Activated CD4-positive, alpha-beta T cell treated with anti-CD3 and anti-CD28 coated beads, Interleukin-2, amount 50 U/mL, for 16 hours (primary cell): ENCODE results near the gene GPX6.
A peak's percentile ranks its signal among the peaks of the same experiment; 100 is the strongest.
"Not testable (repeated sequence)": the region's sequence is repeated elsewhere in the genome, so short reads cannot be mapped to it uniquely, and the experiment has no call there.

Experiments
- DNase-seq: peaks from one replicate; pipeline ENCODE4 v3.0.0-alpha.2; 2020

Gene GPX6

DNA sequence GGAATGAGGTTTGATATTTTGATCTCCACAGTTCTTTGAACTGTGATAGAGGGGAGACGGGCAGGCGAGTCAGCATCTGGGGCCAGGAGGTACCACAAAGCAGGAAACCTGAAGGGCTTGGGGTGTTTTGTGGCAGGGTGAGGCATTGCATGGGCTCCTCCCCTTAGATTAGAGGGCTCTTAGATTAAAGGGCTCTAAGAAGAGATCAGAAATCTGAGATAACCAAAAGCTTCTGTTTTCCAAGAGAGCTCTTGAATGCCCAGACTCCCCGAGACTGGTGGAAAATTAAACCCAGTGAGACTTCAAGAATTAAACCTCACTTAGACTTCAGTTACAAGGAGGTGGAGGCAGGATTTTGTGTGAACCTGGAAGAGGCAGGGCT, 7.6 kb upstream of the GPX6 start:
- peak; percentile 8 for DNase-seq

DNA sequence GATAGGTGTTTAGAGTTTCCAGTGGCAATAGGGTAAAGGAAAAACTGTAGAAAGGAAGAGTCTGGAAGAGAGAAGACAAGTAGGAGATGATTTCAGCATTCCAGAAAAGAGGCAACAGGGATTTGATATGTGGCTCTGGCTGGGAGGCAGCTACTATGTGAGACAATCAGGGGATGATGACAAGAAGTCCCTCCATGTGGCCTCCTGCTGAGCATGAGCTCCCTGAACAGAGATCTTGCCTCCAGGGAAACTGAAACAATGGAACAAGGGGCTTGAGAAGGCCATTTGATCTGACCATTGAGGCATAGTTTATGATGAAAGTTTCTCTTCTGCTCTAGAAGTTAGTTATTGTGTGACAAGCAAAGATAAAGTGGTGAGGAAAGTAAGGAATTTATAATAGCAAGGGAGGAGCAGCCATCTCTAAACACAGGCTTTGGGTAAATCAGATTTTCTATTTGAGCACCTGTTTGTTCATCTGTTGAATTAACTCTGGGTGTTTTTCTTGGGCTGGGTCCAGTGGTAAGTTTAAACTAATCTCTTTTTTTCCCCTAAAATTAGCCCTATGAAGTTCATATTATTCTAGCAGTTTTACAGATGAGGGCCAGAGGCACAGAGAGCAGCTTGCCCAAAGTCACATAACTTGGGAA, 7.1 kb upstream of the GPX6 start:
- no peak for DNase-seq

DNA sequence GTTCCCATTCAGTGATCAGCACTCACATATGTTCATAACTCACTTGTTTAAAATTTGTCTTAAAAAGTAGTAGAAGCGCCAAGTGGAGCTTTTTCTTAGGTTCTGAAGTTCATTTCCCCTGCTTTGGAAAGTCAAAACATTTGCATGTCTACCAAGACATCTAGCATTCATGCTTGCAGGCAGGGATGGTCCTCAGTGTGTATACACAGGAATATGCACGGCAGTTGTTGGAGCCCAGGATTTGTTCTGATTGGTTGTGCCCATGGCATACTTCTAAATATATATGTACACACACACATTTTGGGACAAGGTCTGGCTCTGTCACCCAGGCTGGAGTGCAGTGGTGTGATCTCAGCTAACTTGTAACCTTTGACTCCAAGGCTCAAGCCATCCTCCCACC, 2.4 kb upstream of the GPX6 start:
- no peak for DNase-seq

DNA sequence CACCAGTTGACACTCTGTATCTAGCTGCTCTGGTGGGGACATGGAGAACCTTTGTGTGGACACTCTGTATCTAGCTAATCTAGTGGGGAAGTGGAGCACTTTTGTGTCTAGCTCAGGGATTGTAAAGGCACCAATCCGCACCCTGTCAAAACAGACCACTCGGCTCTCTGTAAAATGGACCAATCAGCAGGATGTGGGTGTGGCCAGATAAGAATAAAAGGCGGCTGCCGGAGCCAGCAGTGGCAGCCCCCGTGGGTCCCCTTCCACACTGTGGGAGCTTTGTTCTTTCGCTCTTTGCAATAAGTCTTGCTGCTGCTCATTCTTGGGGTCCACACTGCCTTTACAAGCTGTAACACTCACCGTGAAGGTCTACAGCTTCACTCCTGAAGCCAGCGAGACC, 3.2 kb downstream of the GPX6 start:
- not testable (repeated sequence) for DNase-seq

DNA sequence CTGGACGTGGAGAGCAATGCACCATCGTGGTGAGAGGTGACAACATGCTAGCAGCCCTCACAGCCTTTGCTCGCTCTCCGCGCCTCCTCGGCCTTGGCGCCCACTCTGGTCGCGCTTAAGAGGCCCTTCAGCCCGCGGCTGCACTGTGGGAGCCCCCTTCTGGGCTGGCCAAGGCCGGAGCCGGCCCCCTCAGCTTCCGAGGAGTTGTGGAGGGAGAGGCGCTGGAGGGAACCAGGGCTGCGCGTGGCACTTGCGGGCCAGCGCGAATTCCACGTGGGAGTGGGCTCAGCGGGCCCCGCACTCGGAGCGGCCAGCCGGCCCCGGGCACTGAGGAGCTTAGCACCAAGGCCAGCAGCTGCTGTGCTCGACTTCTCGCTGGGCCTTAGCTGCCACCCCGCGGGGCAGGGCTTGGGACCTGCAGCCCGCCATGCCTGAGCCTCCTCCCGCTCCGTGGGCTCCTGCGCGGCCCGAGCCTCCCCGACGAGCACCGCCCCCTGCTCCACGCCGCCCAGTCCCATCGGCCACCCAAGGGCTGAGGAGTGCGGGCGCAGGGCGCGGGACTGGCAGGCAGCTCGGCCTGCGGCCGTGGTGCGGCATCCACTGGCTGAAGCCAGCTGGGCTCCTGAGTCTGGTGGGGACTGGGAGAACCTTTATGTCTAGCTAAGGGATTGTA, 3.8 kb downstream of the GPX6 start:
- DNase-seq, result no peak

DNA sequence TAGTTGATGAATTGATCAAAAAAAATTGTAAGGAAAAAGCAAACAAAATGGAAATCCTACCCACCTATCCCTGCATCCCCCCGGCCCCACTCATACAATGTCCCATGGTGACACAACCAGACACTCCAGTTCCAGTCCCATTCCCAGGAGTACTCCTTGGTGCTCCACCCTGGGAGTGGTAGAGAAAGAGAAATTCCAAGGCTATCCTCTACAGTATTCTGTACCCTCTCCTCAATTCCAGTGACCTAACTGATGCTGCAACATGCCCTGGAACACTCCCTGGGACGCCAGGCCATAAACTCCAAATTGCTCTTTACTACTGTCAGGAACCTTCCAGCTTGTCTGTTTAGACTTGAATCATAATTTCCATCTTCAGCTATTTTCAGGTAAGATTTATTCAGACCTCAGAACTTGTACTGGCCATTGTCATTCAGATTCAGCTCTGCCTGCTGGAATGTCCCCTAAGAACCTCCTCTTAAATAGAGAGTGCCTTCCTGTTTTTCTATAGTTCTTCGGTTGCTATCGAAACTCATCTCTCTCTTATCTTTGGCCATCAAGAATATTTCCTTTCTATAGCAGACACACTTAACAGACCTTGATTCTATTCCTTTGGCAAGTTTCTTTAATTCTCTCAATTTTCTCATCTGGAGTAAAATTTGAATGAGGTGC, 8.7 kb downstream of the GPX6 start:
- no peak for DNase-seq

DNA sequence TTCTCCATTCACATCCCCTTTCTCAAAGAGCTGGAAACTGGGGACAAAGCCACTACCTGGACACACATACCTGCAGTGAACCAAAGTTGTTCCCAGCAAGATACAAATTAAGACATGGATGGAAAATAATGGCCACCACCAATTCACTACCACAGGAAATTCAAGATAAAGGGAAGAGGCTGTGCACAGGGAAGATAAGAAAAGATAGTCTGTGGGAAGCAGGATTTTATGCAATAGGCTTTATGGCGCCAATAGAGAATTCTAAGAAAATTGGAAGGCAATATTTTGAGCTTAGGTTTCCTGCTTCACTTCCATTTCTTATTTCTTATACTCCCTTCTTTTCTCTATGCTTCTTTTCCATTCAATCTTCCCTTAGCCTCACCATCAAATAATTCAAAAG, 9.9 kb downstream of the GPX6 start:
- no peak for DNase-seq

DNA sequence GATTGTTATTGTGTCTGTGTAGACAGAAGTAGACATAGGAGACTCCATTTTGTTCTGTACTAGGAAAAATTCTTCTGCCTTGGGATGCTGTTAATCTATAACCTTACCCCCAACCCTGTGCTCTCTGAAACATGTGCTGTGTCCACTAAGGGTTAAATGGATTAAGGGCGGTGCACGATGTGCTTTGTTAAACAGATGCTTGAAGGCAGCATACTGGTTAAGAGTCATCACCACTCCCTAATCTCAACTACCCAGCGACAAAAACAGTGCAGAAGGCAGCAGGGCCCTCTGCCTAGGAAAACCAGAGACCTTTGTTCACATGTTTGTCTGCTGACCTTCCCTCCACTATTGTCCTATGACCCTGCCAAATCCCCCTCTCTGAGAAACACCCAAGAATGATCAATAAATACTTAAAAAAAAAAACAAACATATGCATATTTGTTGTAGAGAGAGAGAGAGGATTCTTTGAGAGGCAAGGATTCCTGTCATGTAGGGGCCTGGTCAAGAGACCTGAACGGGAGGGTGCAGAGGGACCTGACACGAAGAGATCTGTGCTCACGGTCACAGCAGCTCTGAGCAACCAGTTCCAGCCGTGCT, 12.8 kb downstream of the GPX6 start:
- not testable (repeated sequence) for DNase-seq

DNA sequence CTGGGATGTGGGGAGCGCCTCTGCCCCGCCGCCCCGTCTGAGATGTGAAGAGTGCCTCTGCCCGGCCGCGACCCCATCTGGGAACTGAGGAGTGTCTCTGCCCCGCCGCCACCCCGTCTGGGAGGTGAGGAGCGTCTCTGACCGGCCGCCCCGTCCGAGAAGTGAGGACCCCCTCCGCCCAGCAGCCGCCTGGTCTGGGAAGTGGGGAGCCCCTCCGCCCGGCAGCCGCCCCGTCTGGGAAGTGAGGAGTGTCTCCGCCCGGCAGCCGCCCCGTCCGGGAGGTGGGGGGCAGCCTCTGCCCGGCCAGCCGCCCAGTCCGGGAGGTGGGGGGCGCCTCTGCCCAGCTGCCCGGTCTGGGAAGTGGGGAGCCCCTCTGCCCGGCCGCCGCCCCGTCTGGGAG, 13.5 kb downstream of the GPX6 start:
- not testable (repeated sequence) for DNase-seq

DNA sequence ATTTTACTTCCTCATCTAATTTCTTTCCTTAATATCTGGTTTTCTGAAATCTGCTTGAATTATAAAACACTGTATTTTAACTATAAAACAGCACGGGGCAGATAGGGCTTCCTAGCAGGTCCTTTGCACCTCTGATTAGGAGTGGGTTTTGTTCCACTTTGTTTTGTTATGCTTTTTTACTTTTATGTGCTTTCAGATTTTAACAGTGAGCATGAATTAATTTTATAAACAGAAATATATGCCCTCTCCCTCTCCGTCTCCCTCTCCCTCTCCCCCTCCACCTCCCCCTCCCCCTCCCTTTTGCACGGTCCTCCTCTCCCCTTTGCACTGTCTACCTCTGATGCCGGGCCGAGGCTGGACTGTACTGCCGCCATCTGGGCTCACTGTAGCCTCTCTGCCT, 14.3 kb downstream of the GPX6 start:
- DNase-seq, result no peak

DNA sequence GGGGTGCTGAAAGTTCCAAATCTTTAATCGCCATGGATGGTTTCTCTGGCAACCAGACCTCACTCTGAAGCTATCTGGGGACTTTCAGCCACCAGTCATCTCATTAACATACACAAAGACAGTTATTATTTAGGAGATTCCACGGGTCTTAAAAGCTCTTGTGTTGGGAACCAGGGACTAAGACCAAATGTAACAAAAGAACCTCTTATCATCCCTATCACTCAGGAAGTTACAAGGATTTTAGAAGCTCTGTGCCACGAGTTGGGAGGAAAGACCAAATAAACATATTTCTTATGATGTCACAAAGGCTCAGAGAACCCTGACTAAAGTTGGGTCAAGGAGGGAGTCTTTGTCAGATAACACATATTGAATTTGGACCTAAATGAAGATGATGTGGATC, 17.7 kb downstream of the GPX6 start:
- DNase-seq, result no peak

DNA sequence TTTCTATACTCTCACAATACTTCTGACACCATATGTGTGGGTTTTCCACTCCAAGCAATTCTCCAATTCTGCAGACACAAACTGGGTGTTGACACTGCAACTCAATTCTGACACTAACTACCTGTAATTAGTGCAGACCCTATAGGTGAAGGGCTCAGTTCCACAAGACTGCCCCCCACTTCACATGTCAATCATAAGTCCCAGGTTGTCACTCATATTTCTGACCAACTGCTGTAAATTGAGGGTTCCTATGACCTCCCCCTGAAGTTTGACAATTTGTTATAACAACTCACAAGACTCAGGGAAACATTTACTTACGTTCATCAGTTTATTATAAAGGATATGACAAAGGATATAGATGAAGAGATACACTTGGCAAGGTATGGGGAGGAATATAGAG, 18.3 kb downstream of the GPX6 start:
- no peak for DNase-seq

DNA sequence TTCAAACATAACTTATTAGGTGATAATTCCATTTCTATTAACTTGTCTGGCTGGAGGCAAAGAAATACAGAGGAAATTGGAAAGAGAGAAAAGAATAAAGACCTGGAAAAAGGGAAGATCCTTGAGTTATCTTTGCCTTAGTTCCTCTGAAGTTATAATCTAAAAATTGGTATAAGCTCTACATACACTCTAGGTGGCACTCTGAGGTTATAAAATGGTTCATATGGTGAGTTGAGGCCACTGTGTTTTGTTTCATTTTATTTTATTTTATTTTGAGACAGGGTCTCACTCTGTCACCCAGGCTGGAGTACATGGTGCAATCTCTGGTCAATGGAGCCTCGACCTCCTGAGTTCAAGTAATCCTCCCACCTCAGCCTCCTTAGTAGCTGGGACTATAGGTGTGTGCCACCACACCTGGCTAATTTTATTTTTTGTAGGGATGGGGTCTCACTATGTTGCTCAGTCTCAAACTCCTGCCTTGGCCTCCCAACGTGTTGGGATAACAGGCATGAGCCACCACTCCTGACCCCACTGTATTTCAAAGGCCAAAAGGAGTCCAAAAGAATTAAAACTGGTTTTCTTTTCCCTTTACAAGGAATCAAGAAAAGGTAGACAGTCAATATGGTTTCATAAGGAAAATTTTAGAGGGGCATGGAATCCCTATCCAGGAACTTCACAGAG, 19.4 kb downstream of the GPX6 start:
- DNase-seq, result no peak

DNA sequence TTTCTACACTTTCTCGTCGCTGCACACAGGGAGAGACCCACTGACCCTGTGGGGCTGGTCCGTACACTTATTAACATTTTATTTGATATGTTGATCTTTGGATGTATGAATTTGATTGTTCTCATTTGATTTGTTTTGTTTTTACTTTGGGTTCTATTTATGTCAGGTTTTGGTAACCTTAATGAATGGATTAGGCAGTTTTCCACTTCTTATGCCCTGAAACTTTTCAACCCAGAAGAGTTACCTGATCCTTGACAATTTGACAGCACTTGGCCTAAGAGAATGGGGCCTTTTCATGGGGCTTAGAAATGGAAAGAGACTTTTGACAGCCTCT, 23.6 kb downstream of the GPX6 start:
- DNase-seq, result no peak

DNA sequence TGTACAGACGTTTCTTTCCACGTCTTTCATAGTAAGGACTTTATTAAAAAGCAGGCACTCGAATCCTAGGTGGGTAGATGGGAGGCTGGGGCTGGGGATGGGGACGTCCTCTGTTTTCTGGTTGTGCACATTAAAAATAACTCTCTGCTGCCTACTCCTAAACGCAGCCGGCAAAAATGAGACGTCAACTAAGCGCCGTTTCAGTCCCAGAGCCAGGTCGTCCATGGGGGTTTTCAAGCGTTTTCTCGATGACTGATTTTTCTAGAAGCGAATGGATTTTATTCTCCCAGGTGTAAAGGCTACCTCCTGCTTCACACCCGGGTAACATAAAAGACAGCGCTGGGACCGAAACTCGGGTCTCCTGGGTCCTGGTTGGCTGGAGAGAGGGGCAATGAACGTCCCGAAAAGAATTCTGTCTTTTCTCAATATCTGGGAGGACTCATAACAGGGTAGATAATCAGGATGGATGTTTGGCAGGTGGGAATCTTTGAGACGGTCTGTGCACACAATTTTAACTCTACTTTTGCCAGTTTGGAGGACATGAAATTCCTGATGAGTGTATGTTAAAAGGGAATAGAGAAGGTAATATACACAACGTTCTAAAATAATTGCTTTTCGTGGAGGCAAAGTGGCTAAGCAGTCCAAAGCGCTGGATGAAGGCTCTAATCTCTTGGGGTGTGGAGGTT, 25.2 kb downstream of the GPX6 start:
- DNase-seq, result no peak

DNA sequence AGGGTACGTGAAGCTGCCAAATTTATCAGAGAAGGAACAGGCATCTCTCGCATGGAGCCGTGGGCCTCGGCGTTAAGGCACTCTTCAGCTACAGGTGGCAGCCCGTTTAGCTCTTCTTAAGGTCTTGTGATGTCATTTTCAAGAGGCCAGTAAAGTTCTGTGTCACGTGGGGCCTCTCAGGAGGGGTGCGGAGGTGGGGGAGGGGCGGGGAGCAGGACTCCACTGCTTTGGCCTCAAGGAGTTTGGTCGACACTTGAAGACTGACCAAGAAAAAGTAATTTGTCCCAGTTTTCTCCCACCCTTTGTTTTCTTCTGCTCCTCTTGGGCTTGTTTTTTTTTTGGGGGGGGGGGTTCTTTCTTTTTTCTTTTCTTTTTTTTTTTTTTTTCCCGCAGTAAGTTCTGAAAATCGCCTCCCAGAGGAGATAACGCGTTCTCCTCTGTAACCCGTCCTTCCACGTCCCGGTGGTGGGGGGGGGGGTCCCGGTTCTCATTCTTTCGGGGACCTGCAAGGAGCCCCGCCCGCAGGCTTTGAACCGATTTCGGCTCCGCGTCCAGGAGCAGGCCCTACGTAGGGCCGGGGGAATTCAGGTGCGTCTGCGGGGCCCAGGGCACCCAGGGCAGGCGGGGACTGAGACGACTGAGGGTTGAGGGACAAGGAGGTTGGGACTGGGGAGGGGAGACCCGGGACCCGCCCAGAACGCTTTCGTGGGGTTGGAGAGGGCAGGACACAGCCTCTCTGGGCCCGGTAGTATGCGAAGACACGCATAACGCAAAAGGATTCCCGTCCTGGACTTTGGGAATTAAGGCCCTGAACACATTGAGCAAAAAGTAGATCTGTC, 26.0 kb downstream of the GPX6 start:
- DNase-seq, result peak; percentile 72

DNA sequence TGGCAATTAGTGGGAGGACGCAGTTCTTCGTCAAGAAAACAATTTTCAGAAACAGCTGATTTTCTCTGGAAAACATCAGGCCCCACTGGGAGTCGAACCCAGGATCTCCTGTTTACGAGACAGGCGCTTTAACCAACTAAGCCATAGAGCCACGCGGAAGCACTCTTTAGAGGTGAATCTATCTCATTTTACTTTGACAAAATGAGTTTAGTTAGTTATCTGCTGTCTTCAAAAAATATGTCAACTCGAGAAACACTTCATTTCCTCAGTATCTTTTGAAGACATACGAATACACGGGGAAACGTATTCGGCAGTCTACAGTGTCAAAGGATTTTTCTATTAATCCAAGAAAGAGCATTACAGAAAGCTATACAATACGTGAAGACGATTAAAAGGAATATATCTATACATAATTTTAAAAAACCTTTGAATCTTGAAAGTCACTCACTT, 26.7 kb downstream of the GPX6 start:
- DNase-seq, result peak; percentile 85

DNA sequence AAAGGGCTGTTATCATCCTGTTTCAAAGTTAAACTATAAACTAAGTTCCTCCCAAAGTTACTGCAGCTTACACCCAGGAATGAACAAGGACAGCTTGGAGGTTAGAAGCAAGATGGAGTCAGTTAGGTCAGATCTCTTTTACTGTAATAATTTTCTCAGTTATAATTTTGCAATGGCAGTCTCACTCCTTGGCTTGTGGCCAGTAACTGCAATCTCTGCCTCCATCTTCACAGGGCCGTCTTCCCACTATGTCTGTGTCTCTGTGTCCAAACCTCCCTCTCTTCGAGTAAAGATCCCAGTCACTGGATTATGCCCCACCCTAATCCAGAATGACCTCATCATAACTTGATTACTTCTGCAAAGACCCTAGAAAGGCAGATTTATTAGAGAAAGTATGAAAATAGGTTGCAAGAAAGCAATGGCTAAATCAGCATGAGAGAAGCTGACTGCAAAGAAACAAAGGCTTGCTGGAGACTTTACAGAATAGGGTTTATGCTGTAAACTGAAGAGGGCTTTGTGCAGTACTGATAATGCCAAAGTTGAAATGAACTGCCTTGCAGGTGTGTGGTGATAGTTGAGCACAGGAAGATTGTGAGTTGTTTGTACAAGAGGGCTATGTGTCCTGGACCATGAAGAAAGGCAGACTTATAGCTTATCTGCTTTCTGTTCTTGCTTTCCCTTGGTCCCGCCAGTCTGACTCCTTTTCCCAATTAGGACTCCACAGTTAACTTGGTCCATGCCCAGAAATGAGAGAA, 28.4 kb downstream of the GPX6 start:
- DNase-seq, result no peak

DNA sequence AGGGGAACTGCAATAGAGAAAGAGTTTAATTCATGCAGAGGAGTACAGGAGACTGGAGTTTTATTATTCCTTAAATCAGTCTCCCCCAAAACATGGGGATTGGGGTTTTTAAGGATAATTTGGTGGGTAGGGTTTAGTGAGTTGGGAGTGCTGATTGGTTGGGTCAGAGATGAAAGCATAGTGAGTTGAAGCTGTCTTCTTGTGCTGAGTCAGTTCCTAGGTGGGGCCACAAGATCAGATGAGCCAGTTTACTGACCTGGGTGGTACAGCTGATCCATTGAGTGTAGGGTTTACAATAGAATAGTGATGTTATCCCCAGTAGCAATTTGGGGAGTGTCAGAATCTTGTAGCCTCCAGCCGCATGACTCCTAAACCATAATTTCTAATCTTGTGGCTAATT, 29.1 kb downstream of the GPX6 start:
- no peak for DNase-seq

DNA sequence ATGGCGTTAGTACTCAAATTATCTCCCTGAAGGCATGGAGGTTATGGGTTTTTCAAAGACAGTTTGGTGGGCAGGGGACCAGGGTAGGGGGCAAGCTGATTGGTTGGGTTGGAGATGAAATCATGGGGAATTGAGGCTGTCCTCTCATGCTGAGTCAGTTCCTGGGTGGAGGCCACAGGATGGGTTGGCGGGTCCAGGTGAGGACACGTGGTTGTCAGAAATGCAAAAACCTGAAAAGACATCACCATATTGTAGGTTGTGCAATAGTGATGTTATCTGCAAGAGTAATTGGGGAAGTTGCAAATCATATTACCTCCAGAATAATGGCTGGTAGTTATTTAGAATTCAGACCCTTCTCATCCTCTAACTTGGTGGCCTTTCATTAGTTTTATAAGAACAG, 30.1 kb downstream of the GPX6 start:
- no peak for DNase-seq

DNA sequence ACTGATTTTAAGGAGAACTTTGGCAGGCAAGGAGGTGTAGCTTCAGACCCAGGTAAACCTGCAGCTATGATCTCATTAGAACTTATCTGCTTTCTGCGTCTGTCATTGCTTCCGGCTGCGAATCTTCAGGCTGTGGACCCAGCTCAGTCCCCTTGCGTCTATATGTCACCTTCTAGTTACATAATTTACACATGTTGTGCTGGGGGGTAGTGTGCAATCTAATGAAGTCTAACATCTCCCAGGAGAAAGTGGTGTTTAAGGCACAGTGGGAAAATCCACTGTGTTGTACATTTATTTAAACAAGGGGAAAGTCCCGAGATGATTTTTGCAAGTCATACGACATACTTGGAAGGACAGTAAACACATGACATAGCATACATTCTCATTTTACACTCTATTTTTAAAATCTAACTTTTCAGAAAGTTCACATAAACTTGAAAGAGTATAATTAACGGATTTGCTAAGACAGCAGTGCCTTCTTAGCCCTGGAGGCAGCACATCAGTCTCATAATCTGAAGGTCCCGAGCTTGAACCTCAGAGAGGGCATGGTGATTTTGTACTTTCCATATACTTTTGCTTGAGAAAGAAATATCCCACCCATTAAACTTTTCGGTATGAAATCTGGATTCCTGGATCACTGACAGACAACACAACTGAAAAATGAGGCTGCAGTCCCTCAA, 35.2 kb downstream of the GPX6 start:
- no peak for DNase-seq
